ENCODE results near the gene SAPCD2. TPM values are rescaled to one million over a fixed set of nuclear protein-coding genes. Genes with fewer than 3 reads are reported as not detected.

SAPCD2 gene
- total RNA-seq, 1 experiment from 2014 or later, result 18.4 TPM

DNA sequence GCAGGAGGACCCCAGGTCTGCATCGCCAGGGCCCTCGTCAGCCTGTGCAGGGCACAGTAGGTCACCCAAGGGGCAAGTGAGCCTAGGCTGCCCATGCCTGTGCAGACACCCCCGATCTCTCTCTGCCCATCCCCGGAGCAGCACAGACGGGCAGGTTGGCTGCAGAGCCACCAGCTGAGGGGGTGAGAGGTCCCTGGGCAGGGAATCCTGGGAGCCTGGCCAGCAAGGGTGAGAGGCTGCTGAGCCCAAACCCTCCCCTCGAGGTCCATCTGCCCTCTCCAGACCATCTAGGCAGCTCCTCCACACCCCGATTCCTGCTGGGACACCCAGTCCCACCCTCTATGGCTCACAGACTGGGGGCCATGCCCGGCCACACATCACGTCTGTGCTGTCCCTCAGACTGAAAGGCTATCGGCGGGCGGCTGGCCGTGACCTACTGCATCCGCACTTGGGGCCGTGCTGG lies 46.9 kb upstream of the SAPCD2 start:
- Histone ChIP-seq H3K27ac (ENCODE audit: low read length) (no peak overlapping the region), H3K4me3 (ENCODE audit: low read depth in 2 of 2, low read length in 2 of 2) (no peak overlapping the region), H3K36me3 (ENCODE audit: control insufficient read depth, insufficient read depth, low read length) (no peaks in the 10 kb centered on the region), H3K4me1 (ENCODE audit: control insufficient read depth, insufficient read depth, low read length) (0 out of 2 replicates have a peak, but pooled peaks cover 2% of the 10 kb centered on the region), H3K27me3 (ENCODE audit: control insufficient read depth, insufficient read depth, low read length) (no peaks in the 10 kb centered on the region), H3K9me3 (ENCODE audit: control insufficient read depth, insufficient read depth, low read depth, low read length) (no peaks in the 10 kb centered on the region)
- TF ChIP-seq SIN3A (IDR thresholded peaks at IDR 0.05; ENCODE audit: borderline replicate concordance, insufficient read depth, low read depth, low read length) (no peak), POLR2AphosphoS5 (IDR thresholded peaks at IDR 0.05; ENCODE audit: low read depth, low read length) (no peak), TCF7L2 (IDR thresholded peaks at IDR 0.05; ENCODE audit: low read depth, low read length) (no peak)
- TF ChIP-seq, protein P1, sequence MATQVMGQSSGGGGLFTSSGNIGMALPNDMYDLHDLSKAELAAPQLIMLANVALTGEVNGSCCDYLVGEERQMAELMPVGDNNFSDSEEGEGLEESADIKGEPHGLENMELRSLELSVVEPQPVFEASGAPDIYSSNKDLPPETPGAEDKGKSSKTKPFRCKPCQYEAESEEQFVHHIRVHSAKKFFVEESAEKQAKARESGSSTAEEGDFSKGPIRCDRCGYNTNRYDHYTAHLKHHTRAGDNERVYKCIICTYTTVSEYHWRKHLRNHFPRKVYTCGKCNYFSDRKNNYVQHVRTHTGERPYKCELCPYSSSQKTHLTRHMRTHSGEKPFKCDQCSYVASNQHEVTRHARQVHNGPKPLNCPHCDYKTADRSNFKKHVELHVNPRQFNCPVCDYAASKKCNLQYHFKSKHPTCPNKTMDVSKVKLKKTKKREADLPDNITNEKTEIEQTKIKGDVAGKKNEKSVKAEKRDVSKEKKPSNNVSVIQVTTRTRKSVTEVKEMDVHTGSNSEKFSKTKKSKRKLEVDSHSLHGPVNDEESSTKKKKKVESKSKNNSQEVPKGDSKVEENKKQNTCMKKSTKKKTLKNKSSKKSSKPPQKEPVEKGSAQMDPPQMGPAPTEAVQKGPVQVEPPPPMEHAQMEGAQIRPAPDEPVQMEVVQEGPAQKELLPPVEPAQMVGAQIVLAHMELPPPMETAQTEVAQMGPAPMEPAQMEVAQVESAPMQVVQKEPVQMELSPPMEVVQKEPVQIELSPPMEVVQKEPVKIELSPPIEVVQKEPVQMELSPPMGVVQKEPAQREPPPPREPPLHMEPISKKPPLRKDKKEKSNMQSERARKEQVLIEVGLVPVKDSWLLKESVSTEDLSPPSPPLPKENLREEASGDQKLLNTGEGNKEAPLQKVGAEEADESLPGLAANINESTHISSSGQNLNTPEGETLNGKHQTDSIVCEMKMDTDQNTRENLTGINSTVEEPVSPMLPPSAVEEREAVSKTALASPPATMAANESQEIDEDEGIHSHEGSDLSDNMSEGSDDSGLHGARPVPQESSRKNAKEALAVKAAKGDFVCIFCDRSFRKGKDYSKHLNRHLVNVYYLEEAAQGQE (IDR thresholded peaks at IDR 0.05; ENCODE audit: insufficient read depth in 1 of 2, low read depth in 2 of 2, low read length in 1 of 2), result no peak
- TF ChIP-seq, protein P2, sequence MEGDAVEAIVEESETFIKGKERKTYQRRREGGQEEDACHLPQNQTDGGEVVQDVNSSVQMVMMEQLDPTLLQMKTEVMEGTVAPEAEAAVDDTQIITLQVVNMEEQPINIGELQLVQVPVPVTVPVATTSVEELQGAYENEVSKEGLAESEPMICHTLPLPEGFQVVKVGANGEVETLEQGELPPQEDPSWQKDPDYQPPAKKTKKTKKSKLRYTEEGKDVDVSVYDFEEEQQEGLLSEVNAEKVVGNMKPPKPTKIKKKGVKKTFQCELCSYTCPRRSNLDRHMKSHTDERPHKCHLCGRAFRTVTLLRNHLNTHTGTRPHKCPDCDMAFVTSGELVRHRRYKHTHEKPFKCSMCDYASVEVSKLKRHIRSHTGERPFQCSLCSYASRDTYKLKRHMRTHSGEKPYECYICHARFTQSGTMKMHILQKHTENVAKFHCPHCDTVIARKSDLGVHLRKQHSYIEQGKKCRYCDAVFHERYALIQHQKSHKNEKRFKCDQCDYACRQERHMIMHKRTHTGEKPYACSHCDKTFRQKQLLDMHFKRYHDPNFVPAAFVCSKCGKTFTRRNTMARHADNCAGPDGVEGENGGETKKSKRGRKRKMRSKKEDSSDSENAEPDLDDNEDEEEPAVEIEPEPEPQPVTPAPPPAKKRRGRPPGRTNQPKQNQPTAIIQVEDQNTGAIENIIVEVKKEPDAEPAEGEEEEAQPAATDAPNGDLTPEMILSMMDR (IDR thresholded peaks at IDR 0.05), result no peak
- DNase-seq (ENCODE audit: low read depth, low spot score) (no peak), ATAC-seq (no peak)
- ChIA-PET POLR2A (no interaction called here), CTCF (no interaction called here)
- intact Hi-C loops (cut with micrococcal nuclease; ENCODE audit: unreplicated experiment) (loop anchor here (5.0 kb wide), 1 partner anchor 110 kb away; the partner anchor contains the start of genes CYSRT1 and RNF224), in situ Hi-C loops (cut with HindIII; ENCODE audit: low pct_unique_long_range_greater_than_20kb, low sequenced_read_pairs) (no loop called here)
- no TSS peak for BruUV-seq (replicated peaks)

DNA sequence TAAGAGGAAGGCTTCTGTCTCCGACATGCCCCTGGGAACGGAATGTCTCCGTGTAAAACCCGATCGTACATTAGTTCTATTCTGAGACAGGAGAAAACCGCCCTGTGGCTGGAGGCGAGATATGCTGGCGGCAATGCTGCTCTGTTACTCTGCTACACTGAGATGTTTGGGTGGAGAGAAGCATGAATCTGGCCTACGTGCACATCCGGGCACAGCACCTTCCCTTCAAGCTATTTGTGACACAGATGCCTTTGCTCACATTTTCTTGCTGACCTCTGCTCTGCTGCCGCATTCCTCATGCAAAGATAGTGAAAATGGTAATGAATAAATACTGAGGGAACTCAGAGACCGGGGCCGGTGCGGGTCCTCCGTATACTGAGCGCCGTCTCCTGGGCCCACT lies 46.4 kb upstream of the SAPCD2 start:
- TF ChIP-seq POLR2AphosphoS5 (IDR thresholded peaks at IDR 0.05; ENCODE audit: low read depth, low read length) (no peak), SIN3A (IDR thresholded peaks at IDR 0.05; ENCODE audit: borderline replicate concordance, insufficient read depth, low read depth, low read length) (no peak), TCF7L2 (IDR thresholded peaks at IDR 0.05; ENCODE audit: low read depth, low read length) (no peak)
- TF ChIP-seq, protein P2 (IDR thresholded peaks at IDR 0.05), result no peak
- TF ChIP-seq, protein P1 (IDR thresholded peaks at IDR 0.05; ENCODE audit: insufficient read depth in 1 of 2, low read depth in 2 of 2, low read length in 1 of 2), result no peak
- ATAC-seq (no peak), DNase-seq (ENCODE audit: low read depth, low spot score) (no peak)
- in situ Hi-C loops (cut with HindIII; ENCODE audit: low pct_unique_long_range_greater_than_20kb, low sequenced_read_pairs), result no loop called here
- H3K27ac ChIP-seq (ENCODE audit: low read length), result no peak overlapping the region
- no peak overlapping the region for H3K4me3 ChIP-seq (ENCODE audit: low read depth in 2 of 2, low read length in 2 of 2)
- no peaks in the 10 kb centered on the region for H3K4me1 ChIP-seq (ENCODE audit: control insufficient read depth, insufficient read depth, low read length)
- POLR2A ChIA-PET, result no interaction called here
- no TSS peak for BruUV-seq (replicated peaks)
- H3K9me3 ChIP-seq (ENCODE audit: control insufficient read depth, insufficient read depth, low read depth, low read length), result no peaks in the 10 kb centered on the region
- CTCF ChIA-PET, result interaction anchor here (0.6 kb wide), 1 partner anchor 110 kb away, joined by 4 read pairs; no protein-coding TSS in a partner anchor
- intact Hi-C loops (cut with micrococcal nuclease; ENCODE audit: unreplicated experiment), result loop anchor here (5.0 kb wide), 1 partner anchor 111 kb away; the partner anchor contains the start of genes CYSRT1 and RNF224
- no peaks in the 10 kb centered on the region for H3K36me3 ChIP-seq (ENCODE audit: control insufficient read depth, insufficient read depth, low read length)
- H3K27me3 ChIP-seq (ENCODE audit: control insufficient read depth, insufficient read depth, low read length), result no peaks in the 10 kb centered on the region
